GM12878 (cell line): Measurements from ENCODE around the gene MRM1. TPM values are rescaled to one million over a fixed set of nuclear protein-coding genes. Genes with fewer than 3 reads are reported as not detected.

ENCODE experiments used
- ATF7 ChIP-seq: fragments of 450-650 bp; IDR thresholded peaks from 2 replicates; pipeline ENCODE4 v1.6.1; 2016; ENCODE audit warnings: low read depth, mild to moderate bottlenecking
- SPI1 ChIP-seq: IDR thresholded peaks from 2 replicates; pipeline ENCODE4 v1.6.1; 2011; ENCODE audit warnings: low read depth, mild to moderate bottlenecking, low read length, moderate library complexity, borderline replicate concordance; ENCODE audit not compliant: insufficient read depth
- ZNF207 ChIP-seq: fragments of 450-650 bp; IDR thresholded peaks from 2 replicates; pipeline ENCODE4 v1.6.1; 2014; ENCODE audit warnings: antibody characterized with exemption, mild to moderate bottlenecking, borderline replicate concordance
- polyA plus RNA-seq, 11 experiments: library from polyadenylated mRNA; depleted of rRNA in 4 of 11; unstranded in 6 of 11; stranded (reverse) in 5 of 11; fragments of >200 nt; fragmentation: Nextera tagmentation in 4 of 11; fragmentation: Illumina TruSeq in 1 of 11; extraction: Ambion mirVana in 4 of 11; extraction: Trizol in 1 of 11; gene quantifications; 1 replicate in 1 of 11; 2 replicates in 10 of 11; pipeline versions ENCODE4 v1.2.1 to v1.2.3, GENCODE V29; 2011 to 2016; ENCODE audit warnings: inconsistent platforms in 2 of 11, missing spikeins in 2 of 11, low read depth in 1 of 11
- total RNA-seq, 4 experiments: library from RNA; depleted of rRNA in 3 of 4; stranded (reverse); fragments of >200 nt in 3 of 4; fragmentation: Illumina TruSeq in 1 of 4; extraction: Trizol in 1 of 4; gene quantifications; 2 replicates each; pipeline versions ENCODE4 v1.2.1 to v1.2.3, GENCODE V29; 2013 to 2021
- TF ChIP-seq, protein P1 (sequence below): fragments of 450-650 bp; IDR thresholded peaks from 2 replicates; pipeline ENCODE4 v1.6.1; 2017; ENCODE audit warnings: mild to moderate bottlenecking, moderate library complexity
- TF ChIP-seq, protein P2 (sequence below): fragments of 450-650 bp; IDR thresholded peaks from 2 replicates; pipeline ENCODE4 v1.6.1; 2016; ENCODE audit warnings: mild to moderate bottlenecking, moderate library complexity, borderline replicate concordance

MRM1 gene
- total and polyA plus RNA-seq, 10 of the 15 experiments (the other 5 are each of a cell fraction or from before 2014, with no cell fraction given): 0.23 to 16.9 (median 13.2) TPM

DNA sequence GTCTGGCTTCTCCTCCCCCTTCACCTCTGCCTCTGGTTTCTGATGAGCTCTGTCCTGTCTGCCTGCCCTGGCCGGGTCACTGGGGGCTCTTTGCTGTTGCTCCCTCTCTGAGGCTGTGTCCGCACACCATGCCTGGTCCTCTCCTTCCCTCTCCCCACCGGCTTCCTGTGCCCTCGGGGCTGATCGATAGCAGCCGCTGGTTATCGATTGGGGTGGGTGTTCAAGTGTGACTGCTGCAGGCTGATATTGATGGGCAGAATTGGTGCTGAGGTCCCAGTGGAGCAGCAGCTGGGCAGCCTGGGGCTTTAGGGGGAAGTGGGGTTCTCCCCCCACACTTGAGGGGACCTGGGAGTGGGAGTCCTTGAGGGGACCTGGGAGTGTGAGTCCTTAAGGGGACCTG is 16.4 kb downstream of the MRM1 start (continued):
- TF ChIP-seq, protein P1, sequence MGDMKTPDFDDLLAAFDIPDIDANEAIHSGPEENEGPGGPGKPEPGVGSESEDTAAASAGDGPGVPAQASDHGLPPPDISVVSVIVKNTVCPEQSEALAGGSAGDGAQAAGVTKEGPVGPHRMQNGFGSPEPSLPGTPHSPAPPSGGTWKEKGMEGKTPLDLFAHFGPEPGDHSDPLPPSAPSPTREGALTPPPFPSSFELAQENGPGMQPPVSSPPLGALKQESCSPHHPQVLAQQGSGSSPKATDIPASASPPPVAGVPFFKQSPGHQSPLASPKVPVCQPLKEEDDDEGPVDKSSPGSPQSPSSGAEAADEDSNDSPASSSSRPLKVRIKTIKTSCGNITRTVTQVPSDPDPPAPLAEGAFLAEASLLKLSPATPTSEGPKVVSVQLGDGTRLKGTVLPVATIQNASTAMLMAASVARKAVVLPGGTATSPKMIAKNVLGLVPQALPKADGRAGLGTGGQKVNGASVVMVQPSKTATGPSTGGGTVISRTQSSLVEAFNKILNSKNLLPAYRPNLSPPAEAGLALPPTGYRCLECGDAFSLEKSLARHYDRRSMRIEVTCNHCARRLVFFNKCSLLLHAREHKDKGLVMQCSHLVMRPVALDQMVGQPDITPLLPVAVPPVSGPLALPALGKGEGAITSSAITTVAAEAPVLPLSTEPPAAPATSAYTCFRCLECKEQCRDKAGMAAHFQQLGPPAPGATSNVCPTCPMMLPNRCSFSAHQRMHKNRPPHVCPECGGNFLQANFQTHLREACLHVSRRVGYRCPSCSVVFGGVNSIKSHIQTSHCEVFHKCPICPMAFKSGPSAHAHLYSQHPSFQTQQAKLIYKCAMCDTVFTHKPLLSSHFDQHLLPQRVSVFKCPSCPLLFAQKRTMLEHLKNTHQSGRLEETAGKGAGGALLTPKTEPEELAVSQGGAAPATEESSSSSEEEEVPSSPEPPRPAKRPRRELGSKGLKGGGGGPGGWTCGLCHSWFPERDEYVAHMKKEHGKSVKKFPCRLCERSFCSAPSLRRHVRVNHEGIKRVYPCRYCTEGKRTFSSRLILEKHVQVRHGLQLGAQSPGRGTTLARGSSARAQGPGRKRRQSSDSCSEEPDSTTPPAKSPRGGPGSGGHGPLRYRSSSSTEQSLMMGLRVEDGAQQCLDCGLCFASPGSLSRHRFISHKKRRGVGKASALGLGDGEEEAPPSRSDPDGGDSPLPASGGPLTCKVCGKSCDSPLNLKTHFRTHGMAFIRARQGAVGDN: no peak
- no peak for TF ChIP-seq SPI1
- no peak for TF ChIP-seq ZNF207
- no peak for TF ChIP-seq ATF7
- TF ChIP-seq, protein P2, sequence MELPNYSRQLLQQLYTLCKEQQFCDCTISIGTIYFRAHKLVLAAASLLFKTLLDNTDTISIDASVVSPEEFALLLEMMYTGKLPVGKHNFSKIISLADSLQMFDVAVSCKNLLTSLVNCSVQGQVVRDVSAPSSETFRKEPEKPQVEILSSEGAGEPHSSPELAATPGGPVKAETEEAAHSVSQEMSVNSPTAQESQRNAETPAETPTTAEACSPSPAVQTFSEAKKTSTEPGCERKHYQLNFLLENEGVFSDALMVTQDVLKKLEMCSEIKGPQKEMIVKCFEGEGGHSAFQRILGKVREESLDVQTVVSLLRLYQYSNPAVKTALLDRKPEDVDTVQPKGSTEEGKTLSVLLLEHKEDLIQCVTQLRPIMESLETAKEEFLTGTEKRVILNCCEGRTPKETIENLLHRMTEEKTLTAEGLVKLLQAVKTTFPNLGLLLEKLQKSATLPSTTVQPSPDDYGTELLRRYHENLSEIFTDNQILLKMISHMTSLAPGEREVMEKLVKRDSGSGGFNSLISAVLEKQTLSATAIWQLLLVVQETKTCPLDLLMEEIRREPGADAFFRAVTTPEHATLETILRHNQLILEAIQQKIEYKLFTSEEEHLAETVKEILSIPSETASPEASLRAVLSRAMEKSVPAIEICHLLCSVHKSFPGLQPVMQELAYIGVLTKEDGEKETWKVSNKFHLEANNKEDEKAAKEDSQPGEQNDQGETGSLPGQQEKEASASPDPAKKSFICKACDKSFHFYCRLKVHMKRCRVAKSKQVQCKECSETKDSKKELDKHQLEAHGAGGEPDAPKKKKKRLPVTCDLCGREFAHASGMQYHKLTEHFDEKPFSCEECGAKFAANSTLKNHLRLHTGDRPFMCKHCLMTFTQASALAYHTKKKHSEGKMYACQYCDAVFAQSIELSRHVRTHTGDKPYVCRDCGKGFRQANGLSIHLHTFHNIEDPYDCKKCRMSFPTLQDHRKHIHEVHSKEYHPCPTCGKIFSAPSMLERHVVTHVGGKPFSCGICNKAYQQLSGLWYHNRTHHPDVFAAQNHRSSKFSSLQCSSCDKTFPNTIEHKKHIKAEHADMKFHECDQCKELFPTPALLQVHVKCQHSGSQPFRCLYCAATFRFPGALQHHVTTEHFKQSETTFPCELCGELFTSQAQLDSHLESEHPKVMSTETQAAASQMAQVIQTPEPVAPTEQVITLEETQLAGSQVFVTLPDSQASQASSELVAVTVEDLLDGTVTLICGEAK: no peak
- TF ChIP-seq, all 136 proteins: peak for 0
